GM12891 (cell line): Measurements from ENCODE around the gene WFDC1.
A peak's percentile ranks its signal among the peaks of the same experiment; 100 is the strongest.

ENCODE experiments used
- DNase-seq: peaks from one replicate; pipeline ENCODE4 v3.0.0; 2011; ENCODE audit warnings: low spot score; ENCODE audit not compliant: insufficient read length
- FAIRE-seq: peaks from 2 replicates; lab custom pipeline; 2011; peaks lifted over from hg19 to GRCh38; lab: Jason Lieb, UNC
- PAX5 ChIP-seq: IDR thresholded peaks from 2 replicates; pipeline ENCODE4 v1.6.1; 2011; ENCODE audit warnings: low read length, moderate library complexity, mild to moderate bottlenecking; ENCODE audit not compliant: insufficient read depth, severe bottlenecking
- POLR2A ChIP-seq: IDR thresholded peaks from 2 replicates; pipeline ENCODE4 v1.6.1; 2011; ENCODE audit warnings: low read depth, low read length, control low read depth
- POLR2AphosphoS5 ChIP-seq: IDR thresholded peaks from 2 replicates; pipeline ENCODE4 v1.6.1; 2011; ENCODE audit warnings: low read depth, low read length, control low read depth
- POU2F2 ChIP-seq: IDR thresholded peaks from 2 replicates; pipeline ENCODE4 v1.6.1; 2011; ENCODE audit warnings: low read depth, mild to moderate bottlenecking, control low read depth, low read length, moderate library complexity
- SPI1 ChIP-seq: IDR thresholded peaks from 2 replicates; pipeline ENCODE4 v1.6.1; 2011; ENCODE audit warnings: low read depth, low read length, control low read depth
- TAF1 ChIP-seq: IDR thresholded peaks from 2 replicates; pipeline ENCODE4 v1.6.1; 2011; ENCODE audit warnings: low read depth, low read length, control low read depth

Gene WFDC1

DNA sequence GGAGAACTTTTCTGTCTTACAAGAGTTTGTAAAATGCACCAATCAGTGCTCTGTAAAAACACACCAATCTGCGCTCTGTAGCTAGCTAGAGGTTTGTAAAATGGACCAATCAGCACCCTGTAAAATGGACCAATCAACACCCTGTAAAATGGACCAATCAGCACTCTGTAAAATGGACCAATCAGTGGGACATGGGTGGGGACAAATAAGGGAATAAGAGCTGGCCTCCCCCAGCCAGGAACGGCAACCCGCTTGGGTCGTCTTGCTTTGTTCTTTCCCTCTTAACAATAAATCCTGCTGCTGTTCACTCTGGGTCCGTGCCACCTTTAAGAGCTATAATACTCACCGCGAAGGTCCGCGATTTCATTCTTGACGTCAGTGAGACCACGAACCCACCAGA is 36.4 kb upstream of the WFDC1 start:
- FAIRE-seq: no peak
- DNase-seq: no peak
- TF ChIP-seq SPI1: no peak

- FAIRE-seq: no peak
- TF ChIP-seq PAX5: no peak
- TF ChIP-seq POU2F2: no peak
- no peak for TF ChIP-seq POLR2A
- TF ChIP-seq POLR2AphosphoS5: no peak
- no peak for TF ChIP-seq TAF1
- no peak for TF ChIP-seq SPI1
- DNase-seq: no peak
Observed at GRCh38 chr16:84259691-84260090, 35.0 kb upstream of the WFDC1 start.

- no peak for TF ChIP-seq POLR2A
- no peak for TF ChIP-seq PAX5
- TF ChIP-seq POU2F2: no peak
- no peak for TF ChIP-seq TAF1
- TF ChIP-seq POLR2AphosphoS5: no peak
- TF ChIP-seq SPI1: no peak
- no peak for FAIRE-seq
Observed at GRCh38 chr16:84260766-84261554, 33.7 kb upstream of the WFDC1 start.

DNA sequence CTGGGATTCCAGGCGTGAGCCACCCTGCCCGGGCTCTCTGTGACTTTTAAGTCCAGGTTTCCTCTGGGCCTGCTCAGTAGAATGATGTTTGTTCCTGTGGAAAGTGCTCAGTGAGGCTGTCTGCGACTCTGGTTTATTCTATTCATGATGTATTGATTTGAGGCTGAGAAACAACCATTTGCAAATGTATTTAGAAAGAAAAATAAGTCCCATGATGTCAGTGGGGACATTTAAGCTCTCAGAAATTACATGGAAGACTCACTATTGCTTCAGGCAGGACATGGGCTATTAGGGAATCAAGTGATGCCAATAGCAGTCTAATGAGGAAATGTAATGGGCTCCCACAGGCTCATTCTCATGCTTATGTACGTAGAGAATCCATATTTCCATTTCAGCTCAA is 32.6 kb upstream of the WFDC1 start:
- no peak for DNase-seq
- no peak for FAIRE-seq
- TF ChIP-seq PAX5 (no peak), TAF1 (no peak), POU2F2 (no peak), SPI1 (no peak), POLR2A (no peak)

More at GRCh38 chr16:84260766-84261554, 33.7 kb upstream of the WFDC1 start:
- DNase-seq: no peak

DNA sequence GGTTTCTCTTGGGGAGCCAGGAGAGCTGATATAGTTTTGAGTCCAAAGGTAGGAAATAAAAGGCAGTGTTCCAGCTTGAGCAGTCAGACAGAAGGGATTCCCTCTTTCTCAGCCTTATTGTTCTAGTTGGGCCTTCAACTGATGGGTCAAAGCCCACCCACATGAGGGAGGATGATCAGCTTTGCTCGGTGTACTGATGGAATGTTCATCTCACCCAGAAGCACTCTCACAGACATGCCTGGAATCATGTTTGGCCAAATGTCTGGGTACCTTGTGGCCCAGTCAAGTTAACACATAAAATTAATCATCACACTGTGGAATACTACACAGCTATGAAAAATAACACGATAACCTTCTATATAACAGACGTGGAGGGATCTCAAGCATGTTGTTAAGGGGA is 31.7 kb upstream of the WFDC1 start:
- no peak for FAIRE-seq
- no peak for DNase-seq
- TF ChIP-seq PAX5: no peak
- TF ChIP-seq POLR2A: no peak
- no peak for TF ChIP-seq POU2F2

- DNase-seq (peak; percentile 38), FAIRE-seq (no peak)
- TF ChIP-seq POLR2A (no peak), POLR2AphosphoS5 (no peak), SPI1 (no peak), PAX5 (no peak), POU2F2 (no peak)
Observed at GRCh38 chr16:84266451-84266850, 28.2 kb upstream of the WFDC1 start.

- no peak for DNase-seq
- no peak for FAIRE-seq
- TF ChIP-seq TAF1 (no peak), POLR2A (no peak), POU2F2 (no peak), PAX5 (no peak), POLR2AphosphoS5 (no peak), SPI1 (no peak)
Observed at GRCh38 chr16:84267380-84267779, 27.3 kb upstream of the WFDC1 start.

DNA sequence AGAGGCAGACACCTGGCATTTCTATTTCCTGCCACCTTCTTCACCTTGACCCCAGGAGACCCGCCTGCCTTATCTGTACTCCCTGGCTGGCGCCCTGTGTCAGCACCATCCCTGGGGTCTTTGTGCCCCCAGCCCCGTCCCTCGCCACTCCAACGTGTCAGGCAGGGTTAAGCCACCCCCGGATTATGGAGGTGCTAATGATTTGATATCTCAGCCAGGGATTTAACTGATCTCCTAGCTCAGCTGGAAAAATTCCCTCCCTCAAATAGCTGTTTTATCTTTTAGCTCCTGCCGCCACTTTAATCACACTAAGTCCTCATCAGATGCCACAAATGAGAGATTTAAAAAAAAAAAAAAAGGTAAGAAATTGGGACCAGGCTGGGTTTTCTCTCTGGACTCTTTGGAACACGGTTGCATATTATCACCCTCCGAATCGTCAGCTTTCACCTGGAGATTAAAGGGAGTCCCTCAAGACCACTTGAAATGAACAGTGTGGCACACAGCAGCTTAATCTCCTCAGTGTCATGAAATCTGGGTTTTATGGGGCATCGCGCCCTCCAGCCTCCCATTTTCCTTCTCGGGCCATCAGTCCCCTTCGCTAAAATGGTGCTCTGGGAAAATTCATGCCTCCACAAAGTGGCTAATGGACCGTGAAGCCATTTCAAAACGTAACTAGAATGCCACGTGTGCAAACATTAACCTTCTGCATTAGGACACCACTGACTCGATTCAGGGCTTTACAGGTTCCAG is 26.2 kb upstream of the WFDC1 start:
- DNase-seq (no peak), FAIRE-seq (no peak)
- TF ChIP-seq POLR2A: no peak
- no peak for TF ChIP-seq POU2F2
- TF ChIP-seq PAX5: no peak
- no peak for TF ChIP-seq SPI1
- no peak for TF ChIP-seq POLR2AphosphoS5
- TF ChIP-seq TAF1: no peak

DNA sequence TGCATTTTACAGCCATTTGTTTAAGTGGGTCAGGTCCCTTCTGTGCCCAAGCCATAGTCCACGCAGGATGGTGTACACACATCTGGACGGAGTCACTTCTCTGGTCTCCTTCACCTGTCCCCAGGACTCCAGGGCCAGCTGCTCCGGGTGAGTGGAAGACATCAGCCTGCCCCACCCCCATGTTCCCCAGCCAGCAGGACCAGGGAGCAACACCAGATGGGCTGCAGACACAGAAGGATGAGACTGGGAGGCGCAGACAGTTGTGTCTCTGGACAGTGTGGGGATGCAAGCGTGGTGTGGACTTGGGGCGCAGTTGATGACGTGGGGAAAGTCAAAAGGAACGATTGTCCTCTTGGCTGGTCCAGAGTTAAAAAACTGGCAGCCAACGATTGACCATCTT is 24.6 kb upstream of the WFDC1 start:
- TF ChIP-seq SPI1 (no peak), PAX5 (no peak), TAF1 (no peak), POU2F2 (no peak), POLR2AphosphoS5 (no peak), POLR2A (no peak)
- no peak for FAIRE-seq

GRCh38 chr16:84270531-84270930 is 24.1 kb upstream of the WFDC1 start:
- TF ChIP-seq POLR2AphosphoS5: no peak
- no peak for TF ChIP-seq POLR2A
- TF ChIP-seq PAX5: no peak
- no peak for TF ChIP-seq POU2F2
- TF ChIP-seq TAF1: no peak
- TF ChIP-seq SPI1: no peak
- FAIRE-seq: no peak
- no peak for DNase-seq

More for the DNA sequence above, 24.6 kb upstream of the WFDC1 start:
- DNase-seq: no peak
